ENCODE data around the gene STAC2. TPM values are rescaled to one million over a fixed set of nuclear protein-coding genes. Genes with fewer than 3 reads are reported as not detected.

Gene STAC2
- polyA plus RNA-seq, 3 donors: 0.09 to 0.22 (median 0.12) TPM

DNA sequence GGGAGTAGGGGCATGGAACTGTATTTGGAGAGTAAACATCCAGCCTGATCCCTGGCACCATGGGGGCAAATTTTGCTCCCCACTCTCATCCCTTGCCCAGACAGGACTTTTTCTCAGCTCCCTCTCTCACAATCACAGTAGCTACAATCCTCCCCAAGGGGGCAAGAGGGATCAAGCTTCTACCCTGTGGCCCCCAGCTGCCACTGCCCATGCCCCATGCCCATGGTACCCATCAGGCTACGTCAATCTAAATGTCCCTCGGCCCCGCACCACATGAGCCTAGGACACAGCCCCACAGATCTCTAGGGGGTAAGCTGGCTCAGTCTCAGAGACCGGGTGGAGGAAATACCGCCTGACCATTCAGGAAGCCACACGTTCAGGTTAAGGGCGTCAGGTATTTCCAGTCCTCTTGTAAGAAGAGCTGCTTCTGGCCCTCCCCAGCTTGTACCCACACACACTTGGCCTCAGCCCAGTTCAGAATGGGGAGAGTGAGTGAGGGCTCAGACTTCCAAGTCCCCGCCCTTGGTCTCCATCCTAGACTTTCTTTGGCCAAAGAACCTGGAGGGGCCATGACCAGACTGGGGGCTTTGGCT lies 30.1 kb downstream of the STAC2 start:
- WGBS, 3 donors: 42 to 70% (median 48%) methylated on average over 8 of the region's 8 CpGs

DNA sequence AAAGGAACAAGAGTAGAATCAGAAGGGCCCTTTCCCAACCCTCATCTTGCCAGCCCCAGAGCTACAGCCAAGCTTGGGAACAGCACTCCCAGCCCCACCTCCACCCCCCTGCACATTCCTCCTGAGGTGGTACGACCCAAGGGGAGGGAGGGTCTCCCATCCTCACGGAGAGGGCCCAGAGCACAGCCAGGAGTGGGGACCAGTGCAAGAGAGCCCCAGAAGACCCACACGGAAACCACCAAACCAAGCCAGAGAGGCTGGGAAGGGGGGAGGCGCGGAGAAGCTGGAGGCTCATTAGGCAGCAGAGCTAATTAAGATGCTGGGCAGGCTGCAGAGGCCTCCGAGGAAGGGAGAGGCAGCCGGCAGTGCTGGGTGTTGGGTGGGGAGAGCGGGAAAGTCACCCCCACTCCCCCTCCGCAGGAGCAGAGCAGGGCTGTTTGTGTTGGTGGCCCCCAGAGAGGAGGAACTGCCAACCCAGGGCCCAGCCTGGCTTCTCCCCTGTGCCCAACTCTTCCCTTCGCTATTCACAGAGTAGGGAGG lies 30.7 kb downstream of the STAC2 start:
- 70 to 81% (median 72%) methylated on average over 10 of the region's 10 CpGs for WGBS, 3 donors
- no peak overlapping the region for H3K27ac ChIP-seq (ENCODE audit: low read depth, low read length)

More for the DNA sequence above, 30.1 kb downstream of the STAC2 start:
- H3K27ac ChIP-seq (ENCODE audit: low read depth, low read length): no peak overlapping the region

DNA sequence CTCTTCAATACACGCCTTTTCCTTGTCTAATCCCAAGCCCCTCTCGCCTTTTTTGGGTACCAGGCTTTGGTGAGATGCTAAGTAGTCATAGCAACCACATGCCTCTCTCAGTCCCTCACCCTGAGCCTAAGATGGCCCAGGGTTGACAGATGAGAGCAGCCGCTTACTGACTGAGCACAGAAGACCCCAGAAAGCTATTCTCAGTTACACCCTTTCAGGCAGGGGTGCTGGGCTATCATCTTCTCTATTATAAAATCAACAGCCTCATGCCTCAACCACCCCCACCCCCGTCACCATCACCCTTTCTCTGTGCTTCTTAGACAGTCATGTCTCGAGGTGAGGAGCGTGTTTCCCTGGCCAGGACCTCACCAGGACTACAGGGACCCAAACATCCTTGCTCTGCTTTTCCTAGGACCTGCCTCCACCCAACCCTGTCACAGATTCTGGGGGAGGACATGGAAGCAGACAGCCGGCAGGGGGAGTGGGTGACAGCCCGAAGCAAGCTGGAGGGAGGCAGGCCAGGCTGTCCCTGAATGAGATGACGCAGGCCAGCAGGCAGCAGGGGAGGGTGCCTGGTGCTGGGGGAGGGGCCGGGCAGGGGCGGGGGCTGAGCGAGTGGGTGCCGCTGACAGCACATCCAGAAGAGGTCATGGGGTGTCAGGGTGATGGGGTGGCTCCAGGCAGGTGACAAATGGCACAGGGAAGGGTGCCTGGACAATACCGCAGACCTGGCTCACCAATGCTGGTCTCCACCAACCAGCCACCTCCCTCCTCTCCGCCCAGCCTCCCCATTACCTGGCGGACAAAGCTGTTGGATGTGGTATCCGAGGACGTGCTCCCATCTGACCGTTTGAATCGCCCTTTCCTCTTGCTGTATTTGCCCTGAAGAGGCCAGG lies 31.4 kb downstream of the STAC2 start:
- H3K27ac ChIP-seq (ENCODE audit: low read depth, low read length): no peak overlapping the region
- WGBS, 3 donors: 69 to 74% (median 73%) methylated on average over 20 of the region's 20 CpGs

DNA sequence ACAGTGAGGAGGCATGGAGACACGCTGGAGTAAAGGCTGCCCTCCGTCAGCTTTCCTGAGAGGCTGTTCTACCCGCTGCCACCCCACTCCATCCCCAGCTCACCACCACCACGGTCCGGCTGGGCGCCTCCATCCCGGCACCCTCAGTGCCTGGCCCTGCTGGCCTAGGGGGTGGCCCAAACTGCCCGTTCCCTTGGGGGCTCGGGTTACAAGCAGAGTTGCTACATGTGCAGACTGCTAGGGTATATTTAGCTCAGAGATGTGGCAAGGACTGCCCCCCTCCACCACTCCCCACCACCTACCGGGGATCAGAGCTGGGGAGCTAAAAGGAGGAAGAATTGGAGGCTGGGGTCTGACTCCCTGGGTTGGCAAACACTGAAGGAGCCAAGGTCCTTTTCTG lies 32.4 kb downstream of the STAC2 start:
- H3K27ac ChIP-seq (ENCODE audit: low read depth, low read length): no peak overlapping the region
- WGBS, 3 donors: 68 to 85% (median 84%) methylated on average over 10 of the region's 10 CpGs

DNA sequence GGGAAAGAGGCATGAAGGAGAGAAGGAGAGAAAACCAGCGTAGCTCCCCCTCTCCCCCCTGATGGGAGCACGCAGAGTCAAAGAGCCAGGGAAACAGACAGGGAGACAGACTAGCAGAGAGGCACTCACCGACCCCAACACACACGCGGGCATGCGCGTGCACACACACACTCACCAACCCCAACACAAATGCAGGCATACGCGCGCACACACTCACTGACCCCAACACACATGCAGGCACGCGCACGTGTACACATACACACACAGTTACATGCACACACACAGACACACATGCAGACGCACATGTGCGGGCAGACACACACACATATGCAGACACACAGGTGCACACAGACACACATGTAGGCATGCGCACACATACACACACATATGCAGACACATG lies 32.8 kb downstream of the STAC2 start:
- WGBS, 3 donors: 94 to 97% (median 97%) methylated on average over 15 to 16 of the region's 16 CpGs
- no peak overlapping the region for H3K27ac ChIP-seq (ENCODE audit: low read depth, low read length)

DNA sequence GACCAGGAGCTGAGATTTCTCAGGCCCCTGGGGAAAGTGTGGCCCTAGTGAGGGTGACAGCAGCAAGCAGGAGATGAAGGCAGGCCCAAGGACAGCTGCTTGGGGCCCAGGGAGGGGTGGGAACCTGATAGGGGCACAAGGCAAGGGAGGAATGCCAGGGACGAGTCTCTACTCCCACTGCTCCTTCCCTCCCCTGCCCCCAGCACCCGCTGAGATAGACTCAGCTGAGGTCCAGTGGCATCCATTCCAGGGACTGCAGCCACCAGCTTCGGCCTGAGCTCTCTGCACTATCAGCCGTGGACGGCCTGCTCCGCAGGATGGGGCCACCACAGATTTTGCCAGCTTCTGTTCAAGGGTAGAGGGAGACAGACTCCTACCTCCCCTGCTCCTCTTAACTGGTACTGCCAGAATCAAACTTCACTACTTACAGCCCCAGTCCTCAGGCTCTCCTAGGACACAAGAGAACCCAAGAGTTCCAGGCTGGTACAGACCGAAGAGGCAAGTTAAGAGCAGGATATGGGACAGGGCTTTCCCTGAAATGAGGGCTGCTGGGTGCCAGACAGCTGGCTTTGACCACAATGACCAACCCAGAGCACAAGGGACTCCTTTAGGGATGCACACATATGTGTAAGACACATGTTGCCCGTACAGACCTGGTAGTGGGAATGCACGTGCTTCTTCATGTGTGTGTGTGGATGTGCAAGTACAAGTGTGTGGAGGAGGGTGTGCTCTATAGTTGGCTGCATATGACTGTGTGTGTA lies 33.8 kb downstream of the STAC2 start:
- WGBS, 3 donors: 91 to 94% (median 92%) methylated on average over 8 to 9 of the region's 9 CpGs
- no peak overlapping the region for H3K27ac ChIP-seq (ENCODE audit: low read depth, low read length)

DNA sequence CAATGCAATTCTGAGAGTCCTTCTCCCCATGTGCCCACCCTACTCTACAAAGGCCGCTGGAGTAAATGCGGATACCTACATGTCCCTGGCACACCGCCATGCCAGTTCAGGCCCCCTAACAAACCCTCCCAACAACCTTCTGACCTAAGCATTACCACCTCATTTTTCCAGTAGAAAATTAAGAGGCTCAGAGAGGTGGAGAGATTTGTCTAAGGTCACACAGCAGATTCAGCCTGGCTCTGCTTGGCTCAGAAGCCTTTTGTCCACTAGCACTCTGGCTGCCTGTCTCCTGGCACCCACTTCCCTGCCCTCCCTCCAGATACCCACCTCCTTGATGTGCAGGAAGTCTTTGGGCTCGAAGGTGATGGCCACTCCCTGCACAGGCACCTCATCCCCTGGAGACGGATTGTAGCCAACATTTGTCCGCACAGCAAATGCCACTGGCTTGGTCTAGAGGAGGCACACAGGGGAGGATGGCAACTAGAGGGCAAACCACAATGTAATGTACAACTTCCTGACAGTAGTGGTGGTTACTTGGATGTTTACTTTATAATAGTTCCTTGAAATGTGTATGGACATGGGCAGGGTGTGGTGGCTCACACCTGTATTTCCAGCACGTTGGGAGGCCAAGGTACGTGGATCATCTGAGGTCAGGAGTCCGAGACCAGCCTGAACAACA lies 38.5 kb downstream of the STAC2 start:
- 84 to 92% (median 90%) methylated on average over 9 of the region's 9 CpGs for WGBS, 3 donors
- H3K27ac ChIP-seq (ENCODE audit: low read depth, low read length): no peak overlapping the region

DNA sequence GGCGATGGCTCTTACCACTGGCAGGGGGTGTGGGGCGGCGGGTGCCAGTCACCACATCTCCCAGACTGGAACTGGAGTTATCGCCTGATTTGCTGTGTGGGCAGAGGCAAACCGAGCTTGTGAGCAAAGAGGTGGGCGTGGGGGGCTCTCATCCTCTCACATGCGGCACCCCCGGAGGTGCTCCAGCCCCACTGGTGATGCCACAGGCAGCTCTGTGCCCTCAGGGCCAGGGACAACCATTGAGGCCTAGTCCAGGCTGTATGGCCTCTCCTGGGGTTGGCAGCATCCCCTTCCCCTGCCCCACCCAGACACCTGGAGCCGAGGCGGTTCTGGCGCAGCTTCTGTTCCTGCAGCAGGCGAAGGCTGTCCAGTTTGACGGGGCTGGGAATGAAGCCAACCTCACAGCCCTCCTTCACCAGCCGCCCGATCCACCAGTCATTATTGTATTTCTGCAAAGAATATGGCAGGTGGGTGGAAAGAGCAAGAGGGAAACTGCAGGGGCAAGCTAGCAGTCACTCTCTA lies 39.2 kb downstream of the STAC2 start:
- WGBS, 3 donors: 79 to 87% (median 86%) methylated on average over 15 of the region's 15 CpGs
- H3K27ac ChIP-seq (ENCODE audit: low read depth, low read length): no peak overlapping the region

DNA sequence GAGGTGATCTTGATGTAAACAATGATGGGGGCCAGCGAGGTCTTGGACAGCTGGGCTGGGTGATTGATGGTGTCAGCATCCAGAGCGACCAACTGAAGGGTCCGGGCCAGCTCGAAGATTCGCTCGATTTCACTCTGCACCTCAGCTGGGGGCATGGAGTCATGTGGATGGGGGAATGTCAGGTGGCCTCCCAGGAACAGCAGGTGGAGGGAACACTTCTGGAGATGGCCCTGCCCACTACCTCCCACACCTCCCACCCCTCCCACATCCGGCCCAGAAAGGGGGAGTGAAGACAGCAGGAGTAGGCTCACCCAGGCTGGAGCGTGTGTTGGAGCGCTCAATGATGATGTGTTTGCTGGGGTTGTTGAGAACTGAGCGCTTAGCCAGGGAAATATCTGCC lies 42.0 kb downstream of the STAC2 start:
- H3K27ac ChIP-seq (ENCODE audit: low read depth, low read length): no peak overlapping the region

DNA sequence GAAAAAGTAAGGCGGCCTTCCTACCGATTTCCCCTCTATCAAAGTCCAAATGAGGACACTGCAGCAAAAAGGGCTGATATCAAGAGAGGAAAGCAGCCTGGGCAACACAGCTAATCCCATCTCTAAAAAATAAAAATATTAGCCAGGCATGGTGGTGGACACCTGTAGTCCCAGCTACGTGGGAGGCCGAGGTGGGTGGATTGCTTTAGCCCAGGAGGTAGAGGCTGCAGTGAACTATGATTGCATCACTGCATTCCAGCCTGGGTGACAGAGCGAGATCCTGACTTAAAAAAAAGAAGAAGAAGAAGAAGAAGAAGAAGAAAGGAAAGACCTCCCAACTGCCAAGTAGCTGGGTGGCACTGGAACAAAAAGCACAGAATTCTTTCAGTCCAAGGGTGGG lies 42.7 kb downstream of the STAC2 start:
- H3K27ac ChIP-seq (ENCODE audit: low read depth, low read length): no peak overlapping the region
- 79 to 93% (median 88%) methylated on average over 5 of the region's 5 CpGs for WGBS, 3 donors

More for the DNA sequence above, 42.0 kb downstream of the STAC2 start:
- WGBS, 3 donors: 88 to 92% (median 89%) methylated on average over 10 of the region's 10 CpGs

DNA sequence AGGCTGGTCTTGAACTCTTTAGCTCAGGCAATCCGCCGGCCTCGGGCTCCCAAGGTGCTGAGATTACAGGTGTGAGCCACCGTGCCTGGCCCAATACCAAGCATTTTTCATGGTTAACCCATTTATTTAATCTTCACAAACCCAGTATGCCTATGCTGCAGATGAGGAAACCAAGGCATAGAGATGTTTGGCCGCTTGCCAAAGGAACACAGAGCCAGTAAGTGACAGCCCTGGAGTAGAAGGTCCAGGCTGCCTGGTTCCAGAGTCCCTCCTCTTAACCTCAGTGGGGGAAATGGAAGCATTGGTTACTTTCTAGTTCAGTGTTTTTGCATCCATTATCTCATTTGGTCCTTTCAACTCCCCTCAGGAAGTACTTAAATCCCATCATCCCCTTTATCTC lies 44.4 kb downstream of the STAC2 start:
- no peak overlapping the region for H3K27ac ChIP-seq (ENCODE audit: low read depth, low read length)
- WGBS, 3 donors: 91% methylated on average over 5 of the region's 5 CpGs

DNA sequence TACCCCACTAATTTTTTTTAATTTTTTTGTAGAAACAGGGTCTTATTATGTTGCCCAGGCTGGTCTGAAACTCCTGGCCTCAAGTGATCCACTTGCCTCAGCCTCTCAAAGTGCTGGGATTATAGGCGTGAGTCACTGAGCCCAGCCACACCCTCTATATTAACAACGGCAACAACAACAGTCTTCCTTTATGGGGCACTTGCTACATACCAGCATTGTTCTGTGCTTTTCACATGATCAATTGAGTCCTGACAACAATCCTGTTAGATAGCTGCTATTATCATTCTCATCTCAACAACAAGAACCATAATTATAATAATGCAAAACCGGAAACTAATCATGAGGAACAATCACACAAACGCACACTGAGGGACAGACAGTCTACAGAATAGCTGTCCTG lies 47.2 kb downstream of the STAC2 start:
- 74 to 88% (median 81%) methylated on average over 4 of the region's 4 CpGs for WGBS, 3 donors

DNA sequence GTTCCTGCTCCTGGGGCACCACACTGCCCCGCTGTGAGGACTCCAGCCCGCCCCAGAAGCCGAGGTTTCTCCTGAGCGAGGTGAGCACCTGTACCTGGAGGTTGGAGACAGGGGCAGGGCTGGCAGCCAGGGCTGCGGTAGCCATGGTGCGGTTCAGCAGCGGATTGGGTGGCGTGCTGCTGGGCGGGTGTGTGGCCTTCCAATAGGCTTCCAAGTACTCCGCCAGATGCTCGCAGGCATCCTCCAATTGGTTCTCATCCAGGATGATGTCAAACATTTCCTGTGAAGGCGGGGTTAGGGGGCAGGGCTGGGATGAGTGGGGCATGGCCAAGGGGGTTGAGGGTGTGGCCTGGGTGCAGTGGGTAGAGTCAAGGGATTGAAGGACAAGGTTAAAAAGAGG lies 48.5 kb downstream of the STAC2 start:
- WGBS, 3 donors: 91 to 93% (median 92%) methylated on average over 12 of the region's 12 CpGs
- H3K27ac ChIP-seq (ENCODE audit: low read depth, low read length): no peak overlapping the region

More for the DNA sequence above, 47.2 kb downstream of the STAC2 start:
- no peak overlapping the region for H3K27ac ChIP-seq (ENCODE audit: low read depth, low read length)

DNA sequence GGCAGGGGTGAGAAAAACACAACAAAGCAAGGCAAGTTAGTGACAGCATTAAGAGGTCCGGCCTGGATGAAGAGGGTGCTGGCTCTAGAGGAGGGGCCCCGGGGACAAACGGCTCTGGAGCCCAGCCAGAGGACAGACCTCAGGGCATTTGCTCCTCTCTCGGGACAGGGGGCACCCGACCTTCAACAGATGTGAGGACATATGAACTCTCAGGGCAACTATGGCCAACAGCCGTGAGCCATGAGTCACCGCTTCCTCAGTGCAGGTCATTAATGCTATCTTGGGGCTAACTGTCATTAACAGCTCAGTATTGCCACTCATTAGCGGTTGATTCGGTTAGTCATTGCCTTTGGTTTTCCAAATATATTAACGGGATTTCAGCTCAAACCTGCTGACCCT lies 50.1 kb downstream of the STAC2 start:
- H3K27ac ChIP-seq (ENCODE audit: low read depth, low read length): no peak overlapping the region
- 58 to 76% (median 64%) methylated on average over 10 of the region's 10 CpGs for WGBS, 3 donors

DNA sequence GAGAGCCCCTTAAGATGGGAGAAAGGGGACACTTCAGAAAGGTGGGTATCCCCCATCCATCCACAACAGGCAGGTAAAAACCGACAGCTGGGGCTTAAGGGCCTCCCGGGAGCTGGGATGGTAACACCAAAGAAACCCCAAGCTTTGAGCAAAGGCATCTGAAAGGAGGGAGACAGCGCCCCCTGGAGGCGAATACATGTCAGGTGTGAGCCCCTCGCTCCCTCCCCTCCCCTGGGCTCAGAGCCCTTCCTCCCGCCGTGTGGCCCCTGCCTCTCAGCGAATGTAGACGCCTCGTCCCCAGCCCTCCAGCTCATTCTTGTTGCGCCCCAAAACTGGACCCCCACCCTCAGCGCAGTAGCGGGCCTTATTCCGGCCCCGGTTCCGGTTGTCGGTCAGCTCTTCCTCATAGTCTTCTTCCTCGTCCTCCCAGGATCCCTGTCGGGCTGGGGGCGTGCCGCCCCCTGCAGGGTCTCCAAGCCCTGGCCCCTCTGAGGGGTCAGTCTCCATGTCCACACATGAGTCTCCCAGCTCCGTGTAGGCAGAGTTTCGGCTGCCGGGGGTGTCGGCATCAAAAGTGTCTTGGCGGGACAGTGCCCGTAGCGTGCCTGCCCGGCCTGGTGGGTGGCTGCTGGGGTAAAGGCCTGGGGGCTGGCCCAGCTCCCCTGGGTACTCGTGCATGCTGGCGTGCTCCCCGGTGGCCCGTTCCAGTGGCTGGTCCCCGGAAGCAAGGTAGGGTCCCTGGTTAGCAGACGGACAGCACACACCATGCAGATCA lies 50.6 kb downstream of the STAC2 start:
- WGBS, 3 donors: 56 to 57% (median 57%) methylated on average over 35 of the region's 35 CpGs
- no peak overlapping the region for H3K27ac ChIP-seq (ENCODE audit: low read depth, low read length)

DNA sequence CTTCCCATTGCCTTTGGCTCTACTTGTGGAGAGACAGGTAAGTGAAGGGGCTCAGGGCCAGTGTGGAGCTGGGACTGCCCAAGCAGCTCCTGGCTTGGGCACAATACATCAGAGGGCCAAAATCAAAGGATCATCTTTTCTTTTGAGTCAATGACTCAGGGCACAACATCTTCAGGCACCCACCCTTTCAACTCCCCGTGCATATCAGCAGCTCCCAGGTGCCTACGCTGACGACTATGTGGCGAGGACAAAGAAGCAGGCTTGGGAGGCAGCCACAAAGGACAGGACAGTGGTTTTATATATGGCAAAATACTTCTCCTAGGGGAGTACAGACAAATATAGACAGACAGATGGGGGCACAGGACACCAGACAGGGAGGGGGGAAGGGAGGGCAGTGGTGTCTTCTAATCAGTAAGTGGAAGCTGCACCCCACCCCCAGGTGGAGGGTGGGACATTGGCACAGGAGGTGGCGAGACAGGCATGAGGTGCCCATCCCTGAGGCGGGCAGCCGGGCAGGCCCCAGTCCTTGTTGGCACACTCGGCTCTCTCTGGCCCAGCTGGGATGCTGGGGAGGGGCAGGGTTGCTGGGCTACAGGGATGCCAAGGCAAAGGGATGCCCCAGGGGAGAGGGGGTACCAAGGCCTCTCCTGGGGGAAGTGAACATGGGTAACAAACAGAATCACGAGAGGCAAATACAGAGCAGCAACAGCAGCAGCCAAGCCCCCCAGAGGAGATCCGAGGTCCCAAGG lies 52.0 kb downstream of the STAC2 start:
- 57 to 66% (median 58%) methylated on average over 10 of the region's 10 CpGs for WGBS, 3 donors
- H3K27ac ChIP-seq (ENCODE audit: low read depth, low read length): no peak overlapping the region

DNA sequence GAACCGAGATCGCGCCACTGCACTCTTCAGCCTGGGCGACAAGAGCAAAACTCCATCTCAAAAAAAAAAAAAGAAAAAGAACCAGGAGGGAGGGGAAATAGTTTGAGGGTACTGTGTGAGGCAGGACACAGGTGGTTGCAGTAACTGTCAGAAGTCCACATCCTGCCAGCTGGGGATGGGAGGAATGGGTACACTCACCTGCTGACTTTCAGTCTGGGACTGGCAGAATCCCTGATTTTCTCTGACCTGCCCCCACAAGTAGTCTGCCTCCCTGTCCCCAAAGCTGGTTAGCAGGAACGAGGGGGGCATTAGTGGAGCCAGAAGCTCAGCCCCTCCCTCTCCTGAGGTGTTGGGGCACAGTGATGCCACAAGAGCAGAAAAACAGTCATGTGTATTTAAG lies 52.7 kb downstream of the STAC2 start:
- no peak overlapping the region for H3K27ac ChIP-seq (ENCODE audit: low read depth, low read length)
- 55 to 76% (median 58%) methylated on average over 5 of the region's 5 CpGs for WGBS, 3 donors
